HepG2 (cell line): Measurements from ENCODE around the gene CLDN9. TPM values are rescaled to one million over a fixed set of nuclear protein-coding genes. Genes with fewer than 3 reads are reported as not detected.

Source experiments
- ATAC-seq: fragments of 200-7000 bp; cut with Tn5 transposase; 3 replicates; pipeline ENCODE4 v1.9.1; 2020; ENCODE audit warnings: mild to moderate bottlenecking, moderate library complexity
- BruUV-seq: library from RNA; stranded (reverse); fragments of 400-500 nt; replicated peaks from 2 replicates; lab custom pipeline; 2021; lab: Mats Ljungman, UMichigan
- CTCF ChIA-PET: fragments of 300-600 bp; formaldehyde crosslinking; extraction: SDS; loops from one replicate; lab custom pipeline; 2021; ENCODE audit warnings: low total read pairs, inconsistent platforms, low intra/inter-chr PET ratio; lab: Yijun Ruan, JAX
- POLR2A ChIA-PET: fragments of 350-600 bp; sonication (Branson Sonifier 250); formaldehyde crosslinking; loops from one replicate; lab custom pipeline; 2020; ENCODE audit warnings: antibody characterized with exemption, inconsistent platforms; lab: Yijun Ruan, JAX
- DNase-seq: peaks from one replicate; pipeline ENCODE4 v3.0.0-alpha.2; 2015; ENCODE audit warnings: low spot score
- FAIRE-seq: peaks from 3 replicates; lab custom pipeline; 2011; peaks lifted over from hg19 to GRCh38; lab: Jason Lieb, UNC
- H2AFZ ChIP-seq: one replicate; pipeline ENCODE4 v1.6.1; 2011; ENCODE audit warnings: low read length, inconsistent platforms
- H3K27ac ChIP-seq: fragments of 300-600 bp; 3 replicates; pipeline ENCODE4 v1.8.0; 2011; ENCODE audit warnings: mixed run types, mild to moderate bottlenecking, mixed read lengths, low read length, inconsistent platforms; ENCODE audit not compliant: insufficient read depth; ENCODE audit errors: extremely low read length
- H3K27me3 ChIP-seq, 2 experiments: fragments of 200-600 bp in 1 of 2; 2 replicates in 1 of 2; 3 replicates in 1 of 2; pipeline versions ENCODE4 v1.6.0 to v1.8.0; 2011; ENCODE audit warnings: low read length in 2 of 2, mild to moderate bottlenecking in 2 of 2, moderate library complexity in 2 of 2, inconsistent platforms in 1 of 2; ENCODE audit not compliant: insufficient read depth in 2 of 2, control insufficient read depth in 1 of 2
- H3K36me3 ChIP-seq, 2 experiments: fragments of 200-600 bp in 1 of 2; replicated peaks in 1 of 2; 2 replicates in 1 of 2; 3 replicates in 1 of 2; pipeline versions ENCODE4 v1.5.1 to v1.8.0; 2011; ENCODE audit warnings: low read length in 2 of 2, inconsistent platforms in 1 of 2; ENCODE audit not compliant: insufficient read depth in 2 of 2, control insufficient read depth in 1 of 2
- H3K4me1 ChIP-seq: 2 replicates; pipeline ENCODE4 v1.5.1; 2012; ENCODE audit warnings: low read length, inconsistent platforms; ENCODE audit not compliant: insufficient read depth
- H3K4me2 ChIP-seq: 2 replicates; pipeline ENCODE4 v1.6.0; 2011; ENCODE audit warnings: low read depth, low read length, inconsistent platforms
- H3K4me3 ChIP-seq, 3 experiments: fragments of 200-600 bp in 1 of 3; sonication (generic), shearing (Covaris generic) in 1 of 3; replicated peaks in 1 of 3; 2 replicates each; pipeline ENCODE4 v1.5.1; 2011 to 2016; ENCODE audit warnings: low read length in 3 of 3, inconsistent platforms in 2 of 3, low read depth in 2 of 3, mild to moderate bottlenecking in 2 of 3, control low read depth in 1 of 3, mixed read lengths in 1 of 3; ENCODE audit not compliant: insufficient read depth in 1 of 3
- H3K79me2 ChIP-seq: one replicate; pipeline ENCODE4 v1.6.1; 2011; ENCODE audit warnings: low read length, inconsistent platforms; ENCODE audit not compliant: insufficient read depth
- H3K9ac ChIP-seq: 2 replicates; pipeline ENCODE4 v1.6.0; 2011; ENCODE audit warnings: mild to moderate bottlenecking, low read depth, low read length, inconsistent platforms; ENCODE audit not compliant: insufficient read depth
- H3K9me3 ChIP-seq: 2 replicates; pipeline ENCODE4 v1.5.1; 2012; ENCODE audit warnings: mild to moderate bottlenecking, low read length
- H4K20me1 ChIP-seq: 2 replicates; pipeline ENCODE4 v1.6.0; 2011; ENCODE audit warnings: inconsistent platforms, mild to moderate bottlenecking, low read length, moderate library complexity; ENCODE audit not compliant: insufficient read depth
- CENPT ChIP-seq: sonication (generic); formaldehyde crosslinking; IDR thresholded peaks from 2 replicates; pipeline ENCODE4 v1.8.0; 2022; ENCODE audit warnings: low read depth, mild to moderate bottlenecking, moderate library complexity, missing genetic modification reagents
- CERS6 ChIP-seq: sonication (generic); formaldehyde crosslinking; IDR thresholded peaks from 2 replicates; pipeline ENCODE4 v1.5.0; 2020; ENCODE audit warnings: missing genetic modification reagents
- CHCHD3 ChIP-seq: sonication (generic); formaldehyde crosslinking; IDR thresholded peaks from 2 replicates; pipeline ENCODE4 v1.8.0; 2022; ENCODE audit warnings: mild to moderate bottlenecking, missing genetic modification reagents, moderate library complexity
- MAFG ChIP-seq: sonication (generic); formaldehyde crosslinking; IDR thresholded peaks from 2 replicates; pipeline ENCODE4 v1.5.1; 2020; ENCODE audit warnings: mild to moderate bottlenecking, missing genetic modification reagents
- RAD51 ChIP-seq: fragments of 450-650 bp; IDR thresholded peaks from 2 replicates; pipeline ENCODE4 v1.6.1; 2016; ENCODE audit warnings: borderline replicate concordance
- RNF2 ChIP-seq: fragments of 450-650 bp; conservative IDR thresholded peaks from 2 replicates; pipeline ENCODE4 v1.6.1; 2016; ENCODE audit warnings: low read depth
- SRF ChIP-seq: IDR thresholded peaks from 2 replicates; pipeline ENCODE4 v1.6.1; 2011; ENCODE audit warnings: mild to moderate bottlenecking, low read depth, low read length, moderate library complexity
- ZNF180 ChIP-seq: sonication (generic); formaldehyde crosslinking; IDR thresholded peaks from 2 replicates; pipeline ENCODE4 v1.4.0; 2020; ENCODE audit warnings: low read depth, missing genetic modification reagents, borderline replicate concordance
- ZNF362 ChIP-seq: sonication (generic); formaldehyde crosslinking; IDR thresholded peaks from 2 replicates; pipeline ENCODE4 v1.4.0; 2020; ENCODE audit warnings: missing genetic modification reagents, mild to moderate bottlenecking, borderline replicate concordance
- WGBS: methylation state at CpG from one replicate; pipeline ENCODE4 v1.1.6; 2017; ENCODE audit warnings: low lambda C conversion rate; 5-methylcytosine and 5-hydroxymethylcytosine counted together
- in situ Hi-C: cut with HindIII; loops from 2 replicates; pipeline ENCODE4 v1.10.0; 2017; ENCODE audit warnings: low pct_unique_long_range_greater_than_20kb; ENCODE audit not compliant: extremely low pct_ligation_motif_present
- intact Hi-C: fragments of 100-400 bp; cut with micrococcal nuclease; formaldehyde crosslinking; loops from one replicate; pipeline ENCODE4 v1.10.0; 2022; ENCODE audit not compliant: unreplicated experiment
- polyA plus RNA-seq, 8 experiments: library from polyadenylated mRNA; depleted of rRNA in 3 of 8; stranded (reverse) in 7 of 8; unstranded in 1 of 8; fragments of >200 nt; fragmentation: Illumina TruSeq in 4 of 8; extraction: Trizol in 4 of 8; gene quantifications; 2 replicates each; pipeline versions ENCODE4 v1.2.1 to v1.2.3, GENCODE V29; 2011 to 2016; ENCODE audit warnings: low read depth in 4 of 8, missing spikeins in 1 of 8, mixed read lengths in 1 of 8; ENCODE audit not compliant: insufficient read depth in 1 of 8
- total RNA-seq, 5 experiments: library from RNA; depleted of rRNA; stranded (reverse); fragments of >200 nt; fragmentation: Illumina TruSeq; extraction: Trizol; gene quantifications; 2 replicates each; pipeline ENCODE4 v1.2.3, GENCODE V29; 2016; ENCODE audit warnings: low read depth in 1 of 5

CLDN9 gene
- total and polyA plus RNA-seq, 2 of the 13 experiments (the other 11 are each of a cell fraction or from before 2014, with no cell fraction given) = 0.15 to 0.26 TPM

DNA sequence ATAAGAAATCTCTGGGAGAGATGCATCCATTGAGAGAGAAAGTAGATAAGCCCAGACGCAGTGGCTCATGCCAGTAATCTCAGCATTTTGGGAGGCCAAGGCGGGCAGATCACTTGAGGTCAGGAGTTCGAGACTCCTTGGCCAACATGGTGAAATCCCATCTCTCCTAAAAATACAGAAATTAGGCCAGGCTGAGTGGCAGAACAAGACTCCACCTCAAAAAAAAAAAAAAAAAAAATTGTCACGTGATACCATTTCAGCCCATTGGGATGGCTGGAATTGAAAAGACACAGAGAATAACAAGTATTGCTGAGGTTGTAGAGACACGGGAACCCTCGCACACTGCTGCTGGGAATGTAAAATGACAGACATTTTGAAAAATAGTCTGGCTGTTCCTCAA, 49.8 kb downstream of the CLDN9 start:
- Histone ChIP-seq H3K4me1 (peaks cover 39% of the 10 kb centered on the region), H3K27ac (no peak overlapping the region), H3K9ac (no peak overlapping the region), H3K9me3 (no peaks in the 10 kb centered on the region), H3K36me3 (peaks cover 4 to 5% of the 10 kb centered on the region in 2 experiments; a peak in 1 of 5 replicates), H4K20me1 (no peaks in the 10 kb centered on the region), H3K79me2 (peaks cover 17% of the 10 kb centered on the region), H3K4me3 (no peak overlapping the region), H2AFZ (no peak overlapping the region), H3K4me2 (no peak overlapping the region), H3K27me3 (no peaks in the 10 kb centered on the region; a peak in 2 of 5 replicates)
- intact Hi-C loops = no loop called here
- no TSS peak for BruUV-seq
- 78% methylated on average over 6 of the region's 6 CpGs for WGBS
- FAIRE-seq = no peak
- CTCF ChIA-PET = no interaction called here
- POLR2A ChIA-PET = interaction anchor here (0.6 kb wide), 1 partner anchor 306 kb away, joined by 3 read pairs; no protein-coding TSS in a partner anchor
- in situ Hi-C loops = no loop called here
- no peak for ATAC-seq
- peak; percentile 84 for TF ChIP-seq RAD51
- 0 out of 2 replicates have a peak, but pooled peaks have one; percentile 28 for TF ChIP-seq ZNF362
- TF ChIP-seq ZNF180 (CRISPR knock-in tag) = no peak
- TF ChIP-seq CHCHD3 = no peak
- no peak for DNase-seq

DNA sequence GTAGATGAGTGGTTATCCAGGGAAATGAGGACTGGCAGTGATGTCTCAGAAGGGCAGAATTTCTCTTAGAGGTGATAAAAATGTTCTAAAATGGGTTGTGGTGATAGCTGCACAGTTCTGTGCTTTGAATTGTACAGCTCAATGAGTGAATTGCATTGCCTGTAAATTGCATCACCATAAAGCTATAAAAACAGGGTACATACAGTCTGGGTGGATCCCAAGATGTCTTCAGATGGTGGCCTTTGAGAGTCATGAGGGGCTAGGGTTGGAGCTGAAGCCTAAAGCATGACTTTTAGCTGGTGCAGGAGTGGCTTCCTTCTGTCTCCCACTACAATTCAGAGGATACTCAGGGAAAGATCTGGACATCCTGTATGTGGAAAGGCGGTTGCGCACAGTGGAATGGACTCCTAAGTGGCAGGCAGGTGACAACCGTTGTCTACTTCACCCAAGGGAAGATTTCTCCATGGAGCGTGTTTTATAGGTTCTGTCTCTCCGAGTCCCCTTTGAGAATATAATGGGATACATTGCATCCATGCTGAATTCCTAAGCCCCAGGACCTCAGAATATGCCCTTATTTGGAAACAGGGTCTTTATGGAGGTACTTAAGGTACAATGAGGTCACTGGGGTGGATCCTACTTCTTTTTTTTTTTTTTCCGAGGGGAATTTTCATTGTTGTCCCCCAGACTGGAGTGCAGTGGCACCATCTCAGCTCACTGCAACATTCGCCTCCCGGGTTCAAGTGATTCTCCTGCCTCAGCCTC, 51.1 kb downstream of the CLDN9 start:
- Histone ChIP-seq H3K4me3 (no peak overlapping the region), H3K36me3 (peaks cover 9 to 16% of the 10 kb centered on the region in 2 experiments; a peak in 2 of 5 replicates), H3K27me3 (no peaks in the 10 kb centered on the region; a peak in 2 of 5 replicates), H3K4me1 (peaks cover 44% of the 10 kb centered on the region), H2AFZ (no peak overlapping the region), H3K79me2 (peaks cover 17% of the 10 kb centered on the region), H3K9me3 (no peaks in the 10 kb centered on the region), H3K27ac (no peak overlapping the region), H3K4me2 (no peak overlapping the region), H3K9ac (no peak overlapping the region), H4K20me1 (no peaks in the 10 kb centered on the region)
- ATAC-seq (no peak), DNase-seq (no peak), FAIRE-seq (no peak)
- WGBS = 93% methylated on average over 8 of the region's 8 CpGs
- no peak for TF ChIP-seq MAFG (CRISPR knock-in tag)
- no peak for TF ChIP-seq CENPT
- TF ChIP-seq SRF = 0 out of 2 replicates have a peak, but pooled peaks have one; percentile 19
- no peak for TF ChIP-seq RNF2
- no peak for TF ChIP-seq CERS6 (CRISPR knock-in tag)
- intact Hi-C loops (no loop called here), in situ Hi-C loops (no loop called here)
- BruUV-seq = no TSS peak
- ChIA-PET POLR2A (interaction anchor here (1.3 to 4.9 kb wide), 4 partner anchors 12 to 33 kb away, joined by 3 to 38 read pairs (median 16); no protein-coding TSS in a partner anchor), CTCF (no interaction called here)
